ENCODE results near the gene ACE.
"Not testable (repeated sequence)": the region's sequence is repeated elsewhere in the genome, so short reads cannot be mapped to it uniquely, and the experiment has no call there.

Gene ACE

DNA sequence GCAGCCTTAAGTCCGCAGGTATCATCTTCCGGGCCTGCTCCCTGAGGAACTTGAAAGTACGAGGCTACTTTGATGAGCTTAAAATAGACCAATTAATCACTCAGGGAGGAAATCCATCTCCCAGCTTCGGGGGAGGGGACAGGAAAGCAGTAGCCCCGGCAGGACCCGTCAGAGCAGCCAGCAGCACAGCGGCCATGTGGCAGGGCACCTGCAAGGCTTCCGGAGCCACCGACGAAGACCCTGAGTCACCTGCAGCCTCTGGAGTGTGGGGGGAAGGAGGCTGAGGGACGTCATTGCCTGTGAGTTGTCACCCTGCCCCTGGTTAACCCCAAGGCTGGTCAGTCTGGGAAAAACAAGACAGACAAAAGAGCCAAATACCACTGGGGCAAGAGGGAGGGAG is 26.3 kb upstream of the ACE start:
- TF ChIP-seq, protein P1, sequence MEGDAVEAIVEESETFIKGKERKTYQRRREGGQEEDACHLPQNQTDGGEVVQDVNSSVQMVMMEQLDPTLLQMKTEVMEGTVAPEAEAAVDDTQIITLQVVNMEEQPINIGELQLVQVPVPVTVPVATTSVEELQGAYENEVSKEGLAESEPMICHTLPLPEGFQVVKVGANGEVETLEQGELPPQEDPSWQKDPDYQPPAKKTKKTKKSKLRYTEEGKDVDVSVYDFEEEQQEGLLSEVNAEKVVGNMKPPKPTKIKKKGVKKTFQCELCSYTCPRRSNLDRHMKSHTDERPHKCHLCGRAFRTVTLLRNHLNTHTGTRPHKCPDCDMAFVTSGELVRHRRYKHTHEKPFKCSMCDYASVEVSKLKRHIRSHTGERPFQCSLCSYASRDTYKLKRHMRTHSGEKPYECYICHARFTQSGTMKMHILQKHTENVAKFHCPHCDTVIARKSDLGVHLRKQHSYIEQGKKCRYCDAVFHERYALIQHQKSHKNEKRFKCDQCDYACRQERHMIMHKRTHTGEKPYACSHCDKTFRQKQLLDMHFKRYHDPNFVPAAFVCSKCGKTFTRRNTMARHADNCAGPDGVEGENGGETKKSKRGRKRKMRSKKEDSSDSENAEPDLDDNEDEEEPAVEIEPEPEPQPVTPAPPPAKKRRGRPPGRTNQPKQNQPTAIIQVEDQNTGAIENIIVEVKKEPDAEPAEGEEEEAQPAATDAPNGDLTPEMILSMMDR (IDR thresholded peaks at IDR 0.05; ENCODE audit: low read length, missing control alignments), result no peak
- H3K4me3 ChIP-seq (replicated peaks; ENCODE audit: low read depth, low read length), result no peak overlapping the region
- DNase-seq (ENCODE audit: low read depth), result no peak

DNA sequence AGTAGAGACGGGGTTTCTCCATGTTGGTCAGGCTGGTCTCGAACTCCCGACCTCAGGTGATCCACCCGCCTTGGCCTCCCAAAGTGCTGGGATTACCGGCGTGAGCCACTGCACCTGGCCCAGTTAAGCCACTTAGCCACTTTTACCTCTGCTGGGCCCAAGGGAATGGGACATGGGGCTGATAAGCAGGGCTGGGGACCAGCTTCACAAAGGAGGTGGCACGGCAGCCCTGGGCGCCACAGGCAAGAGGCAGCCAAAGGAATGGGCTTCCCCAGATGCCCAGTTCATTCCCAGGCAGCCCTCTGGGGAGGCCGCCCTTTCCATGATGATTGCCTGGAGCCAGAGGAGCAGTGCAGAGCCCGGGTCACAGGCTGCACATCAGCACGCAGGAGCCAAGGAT is 25.7 kb upstream of the ACE start:
- TF ChIP-seq, protein P1 (IDR thresholded peaks at IDR 0.05; ENCODE audit: low read length, missing control alignments), result no peak
- H3K4me3 ChIP-seq (replicated peaks; ENCODE audit: low read depth, low read length), result no peak overlapping the region
- no peak for DNase-seq (ENCODE audit: low read depth)

DNA sequence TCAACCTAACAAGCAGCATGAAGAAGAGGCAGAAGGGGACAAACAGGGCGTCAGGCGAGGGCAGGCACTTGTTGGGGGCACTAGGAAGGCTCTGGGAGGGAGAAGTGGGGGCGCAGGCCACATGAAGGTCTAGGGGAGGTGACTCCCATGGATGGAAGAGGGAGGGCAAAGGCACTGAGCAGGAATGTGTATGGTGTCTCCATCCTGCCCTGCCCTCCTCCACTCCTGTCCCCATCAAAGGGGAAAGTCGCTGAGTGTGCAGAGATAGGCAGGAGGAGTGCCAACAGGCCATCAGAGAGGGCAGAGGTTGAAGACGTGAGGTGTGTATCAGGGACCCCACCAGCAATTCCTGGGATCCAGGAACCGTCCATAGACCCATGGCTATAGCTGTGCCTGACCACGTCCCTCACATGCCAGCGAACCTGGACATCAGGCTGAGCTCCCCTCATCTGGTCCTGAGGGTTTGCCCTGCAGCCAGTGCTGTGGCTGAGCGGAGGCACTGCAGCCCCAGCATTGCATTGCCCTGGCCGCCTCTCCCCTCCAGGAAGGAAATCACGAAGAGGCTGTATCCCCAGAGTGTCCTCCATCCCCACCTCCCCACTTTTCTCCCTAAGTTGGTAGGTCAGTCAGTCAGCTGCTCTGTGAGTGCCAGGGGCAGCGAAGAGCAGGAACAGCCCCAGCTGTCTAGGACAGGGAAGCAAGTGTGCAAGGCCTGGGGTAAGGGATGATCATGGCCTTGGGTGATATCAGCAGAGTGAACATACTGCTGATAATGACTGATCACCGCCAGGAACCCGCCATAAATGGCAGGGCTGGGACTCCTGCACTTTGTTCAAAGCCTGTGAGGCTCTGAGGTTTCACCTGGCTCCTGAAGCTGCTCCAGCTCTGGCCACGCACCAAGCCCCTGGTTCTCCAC is 24.6 kb upstream of the ACE start:
- TF ChIP-seq, protein P1 (IDR thresholded peaks at IDR 0.05; ENCODE audit: low read length, missing control alignments), result no peak
- H3K4me3 ChIP-seq (replicated peaks; ENCODE audit: low read depth, low read length), result no peak overlapping the region
- DNase-seq (ENCODE audit: low read depth), result no peak

DNA sequence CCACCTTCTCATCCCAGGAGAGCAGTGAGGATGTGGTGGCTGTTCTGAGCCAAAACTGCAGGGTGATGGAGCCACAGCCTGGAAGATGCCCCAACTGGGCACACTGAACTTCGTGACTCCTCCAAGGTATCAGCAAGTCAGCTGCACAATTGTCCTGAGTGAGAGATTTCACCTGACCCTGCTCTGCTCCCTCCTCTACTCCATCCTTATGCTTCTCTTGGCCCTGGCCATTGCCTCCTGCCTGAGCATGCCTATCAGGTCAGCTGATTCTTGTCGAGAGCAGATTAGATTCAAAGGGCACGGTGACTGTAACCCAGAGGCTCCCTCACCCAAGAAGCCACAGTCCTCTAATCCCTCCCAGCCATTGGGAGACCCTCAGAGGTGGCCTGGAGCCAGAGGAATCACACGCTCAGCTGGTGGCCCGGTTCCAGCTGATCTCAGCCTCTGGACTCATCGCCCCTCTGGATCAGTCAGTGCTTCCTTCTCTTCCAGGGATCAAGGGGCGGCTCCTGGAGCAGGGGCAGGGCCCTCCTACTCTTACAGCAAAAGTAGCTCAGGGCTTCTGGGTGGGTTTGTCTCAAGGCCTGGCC is 23.8 kb upstream of the ACE start:
- no peak overlapping the region for H3K4me3 ChIP-seq (replicated peaks; ENCODE audit: low read depth, low read length)
- DNase-seq (ENCODE audit: low read depth), result no peak

DNA sequence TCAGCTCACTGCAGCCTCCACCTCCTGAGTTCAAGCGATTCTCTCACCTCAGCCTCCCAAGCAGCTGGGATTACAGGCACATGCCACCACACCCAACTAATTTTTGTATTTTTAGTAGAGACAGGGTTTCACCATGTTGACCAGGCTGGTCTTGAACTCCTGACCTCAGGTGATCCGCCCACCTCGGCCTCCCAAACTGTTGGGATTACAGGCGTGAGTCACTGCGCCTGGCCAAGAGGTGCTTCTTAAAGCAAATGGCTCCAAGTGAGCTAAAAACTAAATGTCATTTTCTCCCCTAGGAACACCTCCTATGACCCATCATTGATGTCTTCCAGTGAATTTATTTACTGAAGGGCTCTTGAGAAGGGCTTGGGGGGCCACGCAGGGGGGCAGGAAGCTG is 22.5 kb upstream of the ACE start:
- not testable (repeated sequence) for H3K4me3 ChIP-seq (replicated peaks; ENCODE audit: low read depth, low read length); DNase-seq (ENCODE audit: low read depth)

More for the DNA sequence above, 23.8 kb upstream of the ACE start:
- TF ChIP-seq, protein P1 (IDR thresholded peaks at IDR 0.05; ENCODE audit: low read length, missing control alignments), result no peak

DNA sequence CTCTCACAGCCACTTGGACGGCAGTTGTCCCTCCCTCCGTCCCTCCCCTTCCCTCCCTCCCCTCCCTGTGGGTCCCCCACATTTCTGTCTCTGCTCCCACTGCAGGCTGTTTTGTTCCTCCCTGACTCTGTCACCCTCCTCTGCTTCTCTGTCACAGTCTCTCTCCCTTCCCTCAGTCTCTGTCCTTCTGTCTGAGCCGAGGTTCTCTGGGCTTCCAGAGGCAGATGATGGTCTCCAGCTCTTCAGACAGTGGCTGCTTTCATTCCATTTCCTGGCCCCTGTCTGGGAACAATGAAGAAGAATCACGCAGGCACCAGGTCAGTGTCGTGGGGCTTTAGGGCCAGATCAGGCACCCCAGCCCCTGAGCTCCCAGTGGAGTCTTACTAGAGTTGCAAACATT is 21.9 kb upstream of the ACE start:
- H3K4me3 ChIP-seq (replicated peaks; ENCODE audit: low read depth, low read length), result no peak overlapping the region
- no peak for DNase-seq (ENCODE audit: low read depth)
- TF ChIP-seq, protein P1 (IDR thresholded peaks at IDR 0.05; ENCODE audit: low read length, missing control alignments), result no peak

DNA sequence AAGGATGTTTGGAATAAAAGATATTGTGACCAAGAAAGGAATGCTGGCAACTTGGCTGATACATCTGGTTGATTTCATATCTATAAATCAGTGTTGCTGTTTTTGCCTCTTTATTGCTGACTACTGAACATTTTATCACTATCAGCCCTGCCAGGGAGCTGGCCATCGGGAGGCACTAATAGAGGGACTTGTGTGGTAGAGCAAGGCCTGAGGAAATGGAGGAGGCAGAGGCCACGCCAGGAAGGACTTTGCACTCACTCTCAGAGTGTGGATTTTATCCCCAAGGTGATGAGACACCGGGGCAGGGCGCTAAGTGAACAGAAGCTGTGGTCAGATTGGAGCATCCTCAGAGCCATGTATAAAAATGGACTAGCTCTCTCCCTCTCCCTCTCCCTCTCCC is 21.4 kb upstream of the ACE start:
- TF ChIP-seq, protein P1 (IDR thresholded peaks at IDR 0.05; ENCODE audit: low read length, missing control alignments), result no peak
- no peak overlapping the region for H3K4me3 ChIP-seq (replicated peaks; ENCODE audit: low read depth, low read length)
- no peak for DNase-seq (ENCODE audit: low read depth)

Measured in fibroblast of pulmonary artery (primary cell).